Calu3 (cell line): ENCODE results near the gene SLC48A1. TPM values are rescaled to one million over a fixed set of nuclear protein-coding genes. Genes with fewer than 3 reads are reported as not detected.

Source experiments
- BruUV-seq: library from RNA; stranded (reverse); fragments of 400-500 nt; replicated peaks from 2 replicates; lab custom pipeline; 2021; lab: Mats Ljungman, UMichigan
- CTCF ChIA-PET: fragments of 300-600 bp; sonication (Branson Sonifier 250); formaldehyde crosslinking; loops from one replicate; lab custom pipeline; 2022; ENCODE audit warnings: antibody characterized with exemption; lab: Charles Lee
- DNase-seq: peaks from one replicate; pipeline ENCODE4 v3.0.0; 2022
- H3K27ac Mint-ChIP-seq: one replicate; pipeline ENCODE4 v1.8.0; 2022; ENCODE audit warnings: mixed read lengths; ENCODE audit not compliant: unreplicated experiment
- H3K27me3 Mint-ChIP-seq: one replicate; pipeline ENCODE4 v1.8.0; 2022; ENCODE audit warnings: mixed read lengths; ENCODE audit not compliant: unreplicated experiment
- H3K36me3 Mint-ChIP-seq: one replicate; pipeline ENCODE4 v1.8.0; 2022; ENCODE audit warnings: mild to moderate bottlenecking, moderate library complexity, mixed read lengths; ENCODE audit not compliant: insufficient read depth, unreplicated experiment
- H3K4me1 Mint-ChIP-seq: one replicate; pipeline ENCODE4 v1.8.0; 2022; ENCODE audit warnings: mild to moderate bottlenecking, low read depth, mixed read lengths; ENCODE audit not compliant: unreplicated experiment
- H3K4me3 Mint-ChIP-seq: one replicate; pipeline ENCODE4 v1.8.0; 2022; ENCODE audit warnings: mild to moderate bottlenecking, low read depth, moderate library complexity, mixed read lengths; ENCODE audit not compliant: unreplicated experiment
- H3K9me3 Mint-ChIP-seq: one replicate; pipeline ENCODE4 v1.8.0; 2022; ENCODE audit warnings: low read depth, mixed read lengths; ENCODE audit not compliant: unreplicated experiment
- intact Hi-C: fragments of 100-400 bp; cut with micrococcal nuclease; formaldehyde crosslinking; loops from one replicate; pipeline ENCODE4 v1.10.0; 2022; ENCODE audit not compliant: unreplicated experiment
- total RNA-seq: library from RNA; stranded (reverse); gene quantifications from 2 replicates; pipeline ENCODE4 v1.2.3, GENCODE V29; 2022
- TF ChIP-seq, protein P1 (sequence below): fragments of 200-600 bp; IDR thresholded peaks from one replicate; pipeline ENCODE4 v1.8.0; 2022; ENCODE audit warnings: antibody characterized with exemption; ENCODE audit not compliant: unreplicated experiment

Gene SLC48A1
- total RNA-seq, 1 experiment from 2014 or later: 17.2 TPM

DNA sequence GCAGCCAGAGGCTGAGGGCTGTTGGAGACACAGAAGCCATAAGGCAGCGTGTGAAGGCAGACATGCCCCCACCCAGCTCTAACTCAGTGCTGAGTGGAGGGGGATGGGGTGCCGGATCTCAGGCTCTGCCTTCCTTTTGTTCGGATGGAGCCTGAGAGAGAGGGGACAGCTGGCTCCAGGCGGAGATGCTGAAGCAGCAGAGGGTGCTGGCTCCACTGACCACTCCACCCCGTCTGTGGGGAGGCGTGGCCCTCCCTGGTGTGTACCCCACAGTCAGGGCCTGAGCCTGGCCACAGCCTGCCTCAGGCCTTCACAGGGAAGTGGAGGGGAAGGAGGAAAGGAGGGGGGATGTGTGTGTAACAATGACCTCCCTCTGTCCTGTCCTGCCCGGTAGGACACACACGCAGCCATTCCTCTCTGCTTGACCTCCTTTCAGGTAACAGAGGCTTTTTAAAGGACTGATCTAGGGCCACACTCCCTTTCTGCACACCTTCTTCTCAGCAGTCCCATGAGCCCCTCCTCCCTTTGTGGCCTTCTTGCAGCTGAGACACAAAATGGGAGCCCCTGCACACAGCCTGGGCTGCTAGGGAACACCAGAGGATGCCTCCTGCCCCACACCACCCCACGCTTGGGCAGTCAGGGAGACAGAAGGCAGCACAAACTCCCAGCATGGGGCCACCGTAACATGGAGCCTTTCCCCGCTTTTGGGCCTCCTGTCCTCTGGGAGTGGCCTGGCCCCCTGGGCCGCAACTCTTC is 38.1 kb upstream of the SLC48A1 start:
- DNase-seq: no peak
- Mint-ChIP-seq H3K36me3 (peaks cover 6% of the 10 kb centered on the region), H3K27ac (no peak overlapping the region), H3K27me3 (no peaks in the 10 kb centered on the region), H3K4me3 (no peak overlapping the region), H3K4me1 (no peaks in the 10 kb centered on the region), H3K9me3 (no peaks in the 10 kb centered on the region)
- CTCF ChIA-PET: interaction anchor here (0.6 kb wide), 1 partner anchor 9 kb away, joined by 3 read pairs; no protein-coding TSS in a partner anchor
- intact Hi-C loops: no loop called here
- no TSS peak for BruUV-seq
- TF ChIP-seq, protein P1, sequence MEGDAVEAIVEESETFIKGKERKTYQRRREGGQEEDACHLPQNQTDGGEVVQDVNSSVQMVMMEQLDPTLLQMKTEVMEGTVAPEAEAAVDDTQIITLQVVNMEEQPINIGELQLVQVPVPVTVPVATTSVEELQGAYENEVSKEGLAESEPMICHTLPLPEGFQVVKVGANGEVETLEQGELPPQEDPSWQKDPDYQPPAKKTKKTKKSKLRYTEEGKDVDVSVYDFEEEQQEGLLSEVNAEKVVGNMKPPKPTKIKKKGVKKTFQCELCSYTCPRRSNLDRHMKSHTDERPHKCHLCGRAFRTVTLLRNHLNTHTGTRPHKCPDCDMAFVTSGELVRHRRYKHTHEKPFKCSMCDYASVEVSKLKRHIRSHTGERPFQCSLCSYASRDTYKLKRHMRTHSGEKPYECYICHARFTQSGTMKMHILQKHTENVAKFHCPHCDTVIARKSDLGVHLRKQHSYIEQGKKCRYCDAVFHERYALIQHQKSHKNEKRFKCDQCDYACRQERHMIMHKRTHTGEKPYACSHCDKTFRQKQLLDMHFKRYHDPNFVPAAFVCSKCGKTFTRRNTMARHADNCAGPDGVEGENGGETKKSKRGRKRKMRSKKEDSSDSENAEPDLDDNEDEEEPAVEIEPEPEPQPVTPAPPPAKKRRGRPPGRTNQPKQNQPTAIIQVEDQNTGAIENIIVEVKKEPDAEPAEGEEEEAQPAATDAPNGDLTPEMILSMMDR: no peak

DNA sequence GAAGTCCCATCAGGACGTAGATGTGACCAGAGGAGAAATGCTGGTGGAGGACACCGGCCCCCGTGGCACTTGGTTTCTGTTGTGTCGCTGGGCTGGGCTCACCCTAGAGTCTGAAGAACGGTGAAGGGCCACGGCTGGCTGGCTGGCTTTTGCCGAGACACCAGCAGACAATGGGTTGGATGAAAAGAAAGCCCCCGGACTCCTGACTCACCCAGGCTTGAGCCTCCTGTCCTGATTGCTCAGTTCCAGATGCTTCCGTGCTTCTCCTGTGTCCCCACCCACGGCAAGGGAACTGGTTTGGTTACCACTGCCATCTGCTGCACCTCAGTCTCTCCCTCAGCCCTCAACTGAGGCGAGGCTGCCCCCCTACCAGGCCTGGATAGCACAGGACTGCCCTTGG is 37.4 kb upstream of the SLC48A1 start:
- H3K27ac Mint-ChIP-seq: no peak overlapping the region
- DNase-seq: no peak
- CTCF ChIA-PET: no interaction called here

DNA sequence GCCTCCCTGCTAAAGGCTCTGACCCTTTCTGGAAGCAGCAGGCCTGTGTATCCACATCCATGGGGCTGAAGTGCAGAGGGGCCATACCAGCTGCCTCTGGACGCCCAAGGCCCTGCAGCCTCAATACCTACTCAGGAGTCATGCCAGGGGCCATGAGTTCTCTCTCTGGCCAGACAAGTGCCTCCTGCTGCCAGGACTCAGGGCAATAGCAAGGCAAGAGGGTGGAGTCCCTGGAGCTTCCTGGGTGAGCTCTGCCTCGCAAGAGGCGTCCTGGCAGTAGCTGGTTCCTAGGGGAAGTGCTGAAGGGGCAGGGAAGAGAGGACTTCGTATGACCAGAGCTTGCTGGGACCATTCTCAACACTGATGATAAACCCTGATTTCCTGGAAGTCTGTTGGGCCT is 36.8 kb upstream of the SLC48A1 start:
- intact Hi-C loops: no loop called here
- Mint-ChIP-seq H3K36me3 (peaks cover 6% of the 10 kb centered on the region), H3K27me3 (no peaks in the 10 kb centered on the region), H3K4me1 (peaks cover 4% of the 10 kb centered on the region), H3K9me3 (no peaks in the 10 kb centered on the region), H3K27ac (no peak overlapping the region), H3K4me3 (no peak overlapping the region)
- no TSS peak for BruUV-seq
- CTCF ChIA-PET: interaction anchor here (1.1 kb wide), 1 partner anchor 101 kb away, joined by 4 read pairs; no protein-coding TSS in a partner anchor
- TF ChIP-seq, protein P1: no peak
- no peak for DNase-seq

More for the DNA sequence above, 37.4 kb upstream of the SLC48A1 start:
- H3K27me3 Mint-ChIP-seq: no peaks in the 10 kb centered on the region
- intact Hi-C loops: no loop called here
- no peaks in the 10 kb centered on the region for H3K9me3 Mint-ChIP-seq
- BruUV-seq: no TSS peak
- TF ChIP-seq, protein P1: no peak
- H3K4me1 Mint-ChIP-seq: no peaks in the 10 kb centered on the region
- peaks cover 6% of the 10 kb centered on the region for H3K36me3 Mint-ChIP-seq
- no peak overlapping the region for H3K4me3 Mint-ChIP-seq

DNA sequence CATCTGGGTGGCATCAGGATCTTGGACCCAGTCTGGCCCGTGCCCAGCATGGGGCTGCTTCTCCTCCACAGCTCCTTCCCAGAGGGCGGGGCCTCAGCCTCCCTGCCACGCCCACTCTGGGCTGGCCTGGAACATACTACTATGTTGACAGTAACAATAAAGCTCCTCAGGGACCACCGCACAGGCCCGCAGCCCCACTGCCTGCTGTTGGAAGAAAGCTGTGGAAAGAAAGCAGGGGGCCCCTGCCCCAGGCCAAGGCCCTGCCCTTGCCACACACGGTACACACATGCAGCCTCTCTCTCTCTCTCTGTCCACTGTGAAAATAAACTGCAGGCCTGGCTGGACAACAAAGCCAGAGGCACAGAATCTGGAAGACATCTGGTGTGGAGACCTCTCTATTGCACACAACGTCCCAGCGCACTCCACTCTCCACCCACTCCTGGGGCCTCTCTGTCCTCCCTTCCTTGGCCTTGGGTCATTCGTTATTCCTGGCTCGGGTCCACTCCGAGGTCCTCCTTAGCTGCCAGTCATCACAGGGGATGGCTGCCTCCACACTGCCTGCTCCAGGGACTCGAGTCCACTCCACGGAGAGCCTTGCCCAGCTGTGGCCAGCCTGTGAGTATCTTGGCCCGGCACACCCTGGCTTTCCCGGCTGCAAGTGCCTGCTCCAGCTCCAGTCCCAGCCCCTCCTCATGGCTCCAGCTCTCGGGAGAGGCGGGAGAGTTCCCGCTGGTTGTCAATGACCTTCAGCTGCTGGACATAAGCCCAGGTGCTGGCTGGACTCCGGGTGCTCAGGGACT is 36.0 kb upstream of the SLC48A1 start:
- peaks cover 9% of the 10 kb centered on the region for H3K4me1 Mint-ChIP-seq
- CTCF ChIA-PET: interaction anchor here (1.1 kb wide), 1 partner anchor 101 kb away, joined by 4 read pairs; no protein-coding TSS in a partner anchor
- H3K27me3 Mint-ChIP-seq: no peaks in the 10 kb centered on the region
- TF ChIP-seq, protein P1: no peak
- BruUV-seq: no TSS peak
- intact Hi-C loops: no loop called here
- no peaks in the 10 kb centered on the region for H3K9me3 Mint-ChIP-seq
- peaks cover 6% of the 10 kb centered on the region for H3K36me3 Mint-ChIP-seq
- no peak for DNase-seq
- no peak overlapping the region for H3K4me3 Mint-ChIP-seq
- H3K27ac Mint-ChIP-seq: no peak overlapping the region
